Stimulated activated CD4-positive, alpha-beta T cell treated with anti-CD3 and anti-CD28 coated beads, TNF-alpha, amount 100 ng/mL, for 48 hours (primary cell): ENCODE measurements around the gene RPL7L1.

ENCODE experiments used
- DNase-seq, 3 donors: peaks; one replicate each; pipeline ENCODE4 v3.0.0-alpha.2; 2020; ENCODE audit warnings: low read depth in 3 of 3

Gene RPL7L1

DNA sequence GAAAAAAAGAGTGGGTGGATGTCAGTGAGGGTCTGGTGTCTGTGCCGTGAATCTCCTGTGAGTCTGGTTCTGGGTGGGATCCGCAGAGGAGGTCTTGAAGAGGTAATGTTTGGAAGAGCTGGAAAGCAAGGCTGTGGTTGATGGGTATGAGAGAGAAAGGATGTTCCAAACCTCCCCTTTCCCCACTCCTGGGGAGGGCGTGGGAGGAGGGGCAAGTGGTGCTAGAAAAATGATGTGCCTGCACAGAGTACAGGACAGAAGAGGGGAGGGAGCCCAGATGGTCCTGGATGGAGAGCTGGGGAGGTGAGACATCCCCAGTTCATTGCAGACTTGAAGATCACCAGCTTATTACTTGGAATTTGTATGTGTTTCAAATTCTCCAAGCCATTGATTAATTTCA is 53.0 kb downstream of the RPL7L1 start:
- DNase-seq: no peak

DNA sequence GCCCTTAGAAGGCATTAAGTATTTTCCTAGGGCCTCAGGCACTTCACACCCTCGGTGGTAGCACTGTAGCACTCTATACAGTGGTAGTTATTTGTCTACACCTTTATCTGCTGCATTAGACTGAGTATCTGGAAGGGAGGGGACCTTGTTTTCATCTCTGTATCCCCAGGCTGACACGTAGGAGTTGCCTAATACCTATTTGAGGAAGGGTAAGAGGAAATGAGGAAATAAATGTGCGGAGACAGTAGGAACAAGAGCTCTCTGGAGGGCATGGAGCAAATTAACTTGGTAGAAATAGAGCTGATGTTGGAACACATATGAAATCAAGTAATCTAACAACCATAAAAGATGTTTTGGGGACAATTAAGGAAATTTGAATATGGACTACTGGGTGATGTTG is 53.8 kb downstream of the RPL7L1 start:
- no peak for DNase-seq

DNA sequence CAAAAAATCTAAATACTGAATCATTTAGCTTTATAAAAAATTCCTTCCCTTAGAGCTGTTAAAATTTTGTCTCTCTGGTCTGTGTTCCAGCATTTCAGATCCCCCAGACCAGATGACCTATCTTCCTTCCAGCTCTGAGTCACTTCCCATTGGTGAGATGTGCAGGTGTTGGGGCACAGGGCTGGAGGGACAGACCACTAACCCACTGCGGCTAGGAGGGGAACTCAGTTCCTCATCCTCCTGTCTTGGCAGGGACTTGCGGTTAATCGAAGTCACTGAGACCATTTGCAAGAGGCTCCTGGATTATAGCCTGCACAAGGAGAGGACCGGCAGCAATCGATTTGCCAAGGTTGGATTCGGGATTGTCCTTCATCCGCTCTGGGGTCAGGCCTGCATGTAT is 55.9 kb downstream of the RPL7L1 start:
- no peak for DNase-seq

DNA sequence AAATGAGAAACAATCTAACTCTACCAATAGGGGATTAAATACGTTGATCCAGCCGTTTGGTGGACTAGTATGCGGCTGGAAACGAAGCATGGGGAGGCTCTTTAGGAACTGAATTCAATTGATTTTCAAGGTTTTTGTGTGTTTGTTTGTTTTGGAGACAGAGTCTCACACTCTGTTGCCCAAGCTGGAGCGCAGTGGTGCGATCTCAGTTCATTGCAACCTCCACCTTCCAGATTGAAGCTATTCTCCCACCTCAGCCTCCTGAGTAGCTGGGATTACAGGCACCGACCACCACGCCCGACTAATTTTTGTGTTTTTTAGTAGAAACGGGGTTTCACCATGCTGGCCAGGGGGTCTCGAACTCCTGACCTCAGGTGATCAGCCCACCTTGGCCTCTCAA is 57.0 kb downstream of the RPL7L1 start:
- no peak for DNase-seq

DNA sequence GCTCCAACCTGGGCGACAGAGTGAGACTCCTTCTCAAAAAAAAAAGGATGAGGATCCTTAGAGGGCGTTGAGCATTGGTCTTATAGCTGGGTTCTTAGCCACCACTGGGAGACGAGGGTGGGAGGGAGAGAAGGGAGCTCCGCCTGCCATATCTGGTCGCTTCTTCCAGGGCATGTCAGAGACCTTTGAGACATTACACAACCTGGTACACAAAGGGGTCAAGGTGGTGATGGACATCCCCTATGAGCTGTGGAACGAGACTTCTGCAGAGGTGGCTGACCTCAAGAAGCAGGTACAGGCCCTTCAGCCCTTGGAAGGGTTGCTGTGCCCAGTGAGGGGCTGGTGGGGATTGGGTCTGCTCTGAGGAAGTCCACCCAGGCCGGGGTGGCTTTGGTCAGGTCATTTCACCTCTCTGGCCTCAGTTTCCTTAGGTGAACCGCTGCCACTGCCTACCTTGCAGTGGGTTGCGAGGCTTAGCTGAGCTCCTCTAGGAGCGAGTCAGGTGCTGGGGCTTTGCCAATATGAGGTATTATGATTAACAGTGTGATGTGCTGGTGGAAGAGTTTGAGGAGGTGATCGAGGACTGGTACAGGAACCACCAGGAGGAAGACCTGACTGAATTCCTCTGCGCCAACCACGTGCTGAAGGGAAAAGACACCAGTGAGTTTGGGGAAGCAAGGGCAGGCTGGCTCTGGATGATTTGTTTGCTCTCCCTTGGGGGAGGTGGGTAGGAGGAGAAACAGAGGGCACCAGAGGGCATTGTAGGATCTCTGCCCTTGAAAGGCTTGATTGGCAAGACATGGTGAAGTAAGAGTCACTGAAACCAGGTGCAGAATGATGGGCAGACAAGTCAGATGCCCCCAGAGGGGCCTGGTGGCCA is 58.4 kb downstream of the RPL7L1 start:
- no peak for DNase-seq

DNA sequence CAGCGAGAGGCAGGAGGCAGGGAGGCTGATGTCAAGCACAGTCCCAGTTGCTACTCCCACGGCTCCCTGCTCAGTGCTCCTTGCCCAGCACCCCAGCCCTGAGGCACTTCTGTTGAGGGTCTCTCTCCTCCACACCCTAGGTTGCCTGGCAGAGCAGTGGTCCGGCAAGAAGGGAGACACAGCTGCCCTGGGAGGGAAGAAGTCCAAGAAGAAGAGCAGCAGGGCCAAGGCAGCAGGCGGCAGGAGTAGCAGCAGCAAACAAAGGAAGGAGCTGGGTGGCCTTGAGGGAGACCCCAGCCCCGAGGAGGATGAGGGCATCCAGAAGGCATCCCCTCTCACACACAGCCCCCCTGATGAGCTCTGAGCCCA is 59.0 kb downstream of the RPL7L1 start:
- DNase-seq: no peak

DNA sequence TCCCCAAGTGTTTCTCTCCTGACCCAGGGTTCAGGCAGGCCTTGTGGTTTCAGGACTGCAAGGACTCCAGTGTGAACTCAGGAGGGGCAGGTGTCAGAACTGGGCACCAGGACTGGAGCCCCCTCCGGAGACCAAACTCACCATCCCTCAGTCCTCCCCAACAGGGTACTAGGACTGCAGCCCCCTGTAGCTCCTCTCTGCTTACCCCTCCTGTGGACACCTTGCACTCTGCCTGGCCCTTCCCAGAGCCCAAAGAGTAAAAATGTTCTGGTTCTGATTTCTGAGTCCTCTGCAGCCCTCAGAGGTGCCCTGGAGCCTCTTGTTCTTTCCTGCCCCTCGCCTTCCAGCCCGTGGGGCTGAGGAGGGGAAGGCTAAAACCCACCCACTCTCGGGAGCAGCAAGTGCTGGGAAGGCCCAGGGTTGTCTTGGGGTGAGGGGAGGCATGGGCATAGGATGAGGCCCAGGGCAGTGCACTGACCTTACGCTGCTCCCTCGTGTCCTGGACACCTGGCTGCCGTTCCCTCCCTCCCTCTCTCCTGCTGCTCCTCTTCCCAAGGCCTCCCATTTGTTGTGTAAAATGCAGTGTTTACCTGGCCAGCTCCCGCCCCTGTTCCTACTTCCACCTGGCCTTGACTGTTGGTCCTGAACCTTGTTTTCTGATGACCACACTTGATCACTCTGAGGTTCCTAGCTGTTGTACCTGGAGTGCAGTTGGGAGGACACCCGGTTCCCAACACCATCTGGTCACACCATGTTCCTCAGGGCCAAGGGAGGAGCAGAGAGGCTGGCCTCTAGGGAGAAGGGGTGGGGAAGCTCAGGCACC is 59.8 kb downstream of the RPL7L1 start:
- no peak for DNase-seq
